Right lobe of liver (tissue), 4 donors: ENCODE results near the gene MYEF2.

Experiments
- CTCF ChIP-seq, 4 donors: fragments of 200-600 bp in 3 of 4; fragments of 450-650 bp in 1 of 4; IDR thresholded peaks; one replicate each; pipeline versions ENCODE4 v1.5.1 to v1.8.0; 2016 to 2022; ENCODE audit warnings: antibody characterized with exemption in 4 of 4, mild to moderate bottlenecking in 2 of 4
- POLR2A ChIP-seq: fragments of 450-650 bp; IDR thresholded peaks from one replicate; pipeline ENCODE4 v1.6.1; 2017; ENCODE audit warnings: antibody characterized with exemption, mild to moderate bottlenecking
- donor health status: DM: no; HTN: no; CAD: no.
- donor health status: DM: no; HTN: no; CAD: no.
- donor health status: DM: no; HTN: yes; CAD: no.

- no peak for TF ChIP-seq CTCF (IDR thresholded peaks at IDR 0.05)
- TF ChIP-seq POLR2A, result no peak
These were observed 32.2 kb downstream of the MYEF2 start for GRCh38 chr15:48145923-48146322.
